GM12878 (cell line): ENCODE data around the gene ELMOD2. TPM values are rescaled to one million over a fixed set of nuclear protein-coding genes. Genes with fewer than 3 reads are reported as not detected.

Experiments
- BHLHE40 ChIP-seq, 2 experiments: fragments of 450-650 bp in 1 of 2; IDR thresholded peaks; 2 replicates each; pipeline ENCODE4 v1.6.1; 2011 to 2017; ENCODE audit warnings: low read depth in 2 of 2, borderline replicate concordance in 1 of 2, improper control_type of control experiment in 1 of 2, low read length in 1 of 2, mild to moderate bottlenecking in 1 of 2
- CHD4 ChIP-seq: fragments of 200-600 bp; sonication (generic); IDR thresholded peaks from 2 replicates; pipeline ENCODE4 v1.6.1; 2016; ENCODE audit warnings: mild to moderate bottlenecking
- EED ChIP-seq: sonication (generic); IDR thresholded peaks from 2 replicates; pipeline ENCODE4 v1.6.1; 2016; ENCODE audit warnings: antibody characterized with exemption, low read depth
- FOXK2 ChIP-seq: fragments of 450-650 bp; IDR thresholded peaks from 2 replicates; pipeline ENCODE4 v1.6.1; 2017; ENCODE audit warnings: mild to moderate bottlenecking, moderate library complexity
- KAT2A ChIP-seq: conservative IDR thresholded peaks from 2 replicates; pipeline ENCODE4 v1.6.1; 2011; ENCODE audit warnings: low read depth, low read length; ENCODE audit not compliant: control insufficient read depth
- MAX ChIP-seq: IDR thresholded peaks from 2 replicates; pipeline ENCODE4 v1.6.1; 2012; ENCODE audit warnings: low read depth, low read length, improper control_type of control experiment
- MTA3 ChIP-seq: IDR thresholded peaks from 2 replicates; pipeline ENCODE4 v1.6.1; 2012; ENCODE audit warnings: low read length, inconsistent platforms, borderline replicate concordance
- NRF1 ChIP-seq: conservative IDR thresholded peaks from 2 replicates; pipeline ENCODE4 v1.6.1; 2011; ENCODE audit warnings: mild to moderate bottlenecking, low read depth, low read length, improper control_type of control experiment
- PAX8 ChIP-seq: fragments of 450-650 bp; IDR thresholded peaks from 2 replicates; pipeline ENCODE4 v1.6.1; 2017; ENCODE audit warnings: mild to moderate bottlenecking, moderate library complexity
- RELA ChIP-seq: fragments of 450-650 bp; IDR thresholded peaks from 2 replicates; pipeline ENCODE4 v1.8.0; 2014; ENCODE audit warnings: borderline replicate concordance; ENCODE audit not compliant: partially characterized antibody
- SMARCA5 ChIP-seq: fragments of 450-650 bp; IDR thresholded peaks from 2 replicates; pipeline ENCODE4 v1.6.1; 2017; ENCODE audit warnings: mild to moderate bottlenecking
- ZNF274 ChIP-seq: IDR thresholded peaks from one replicate; pipeline ENCODE4 v1.8.0; 2011; ENCODE audit not compliant: insufficient read length, insufficient read depth
- ZSCAN29 ChIP-seq: fragments of 450-650 bp; IDR thresholded peaks from 2 replicates; pipeline ENCODE4 v1.6.1; 2017; ENCODE audit warnings: mild to moderate bottlenecking, moderate library complexity
- polyA plus RNA-seq, 11 experiments: library from polyadenylated mRNA; depleted of rRNA in 4 of 11; unstranded in 6 of 11; stranded (reverse) in 5 of 11; fragments of >200 nt; fragmentation: Nextera tagmentation in 4 of 11; fragmentation: Illumina TruSeq in 1 of 11; extraction: Ambion mirVana in 4 of 11; extraction: Trizol in 1 of 11; gene quantifications; 1 replicate in 1 of 11; 2 replicates in 10 of 11; pipeline versions ENCODE4 v1.2.1 to v1.2.3, GENCODE V29; 2011 to 2016; ENCODE audit warnings: inconsistent platforms in 2 of 11, missing spikeins in 2 of 11, low read depth in 1 of 11
- total RNA-seq, 4 experiments: library from RNA; depleted of rRNA in 3 of 4; stranded (reverse); fragments of >200 nt in 3 of 4; fragmentation: Illumina TruSeq in 1 of 4; extraction: Trizol in 1 of 4; gene quantifications; 2 replicates each; pipeline versions ENCODE4 v1.2.1 to v1.2.3, GENCODE V29; 2013 to 2021
- TF ChIP-seq, protein P1 (sequence below): fragments of 450-650 bp; formaldehyde crosslinking; IDR thresholded peaks from 2 replicates; pipeline ENCODE4 v1.4.0; 2020; ENCODE audit warnings: mild to moderate bottlenecking, moderate library complexity
- TF ChIP-seq, protein P2 (sequence below): fragments of 150-350 bp; IDR thresholded peaks from 2 replicates; pipeline ENCODE4 v1.6.1; 2016; ENCODE audit warnings: low read depth, low read length
- TF ChIP-seq, protein P3 (sequence below): fragments of 450-650 bp; IDR thresholded peaks from 2 replicates; pipeline ENCODE4 v1.6.1; 2017; ENCODE audit warnings: mild to moderate bottlenecking
- TF ChIP-seq, protein P4 (sequence below): fragments of 450-650 bp; IDR thresholded peaks from 2 replicates; pipeline ENCODE4 v1.6.1; 2016; ENCODE audit warnings: mild to moderate bottlenecking

Gene ELMOD2
- total and polyA plus RNA-seq, 10 of the 15 experiments (the other 5 are each of a cell fraction or from before 2014, with no cell fraction given): 6.5 to 16.7 (median 12.7) TPM

DNA sequence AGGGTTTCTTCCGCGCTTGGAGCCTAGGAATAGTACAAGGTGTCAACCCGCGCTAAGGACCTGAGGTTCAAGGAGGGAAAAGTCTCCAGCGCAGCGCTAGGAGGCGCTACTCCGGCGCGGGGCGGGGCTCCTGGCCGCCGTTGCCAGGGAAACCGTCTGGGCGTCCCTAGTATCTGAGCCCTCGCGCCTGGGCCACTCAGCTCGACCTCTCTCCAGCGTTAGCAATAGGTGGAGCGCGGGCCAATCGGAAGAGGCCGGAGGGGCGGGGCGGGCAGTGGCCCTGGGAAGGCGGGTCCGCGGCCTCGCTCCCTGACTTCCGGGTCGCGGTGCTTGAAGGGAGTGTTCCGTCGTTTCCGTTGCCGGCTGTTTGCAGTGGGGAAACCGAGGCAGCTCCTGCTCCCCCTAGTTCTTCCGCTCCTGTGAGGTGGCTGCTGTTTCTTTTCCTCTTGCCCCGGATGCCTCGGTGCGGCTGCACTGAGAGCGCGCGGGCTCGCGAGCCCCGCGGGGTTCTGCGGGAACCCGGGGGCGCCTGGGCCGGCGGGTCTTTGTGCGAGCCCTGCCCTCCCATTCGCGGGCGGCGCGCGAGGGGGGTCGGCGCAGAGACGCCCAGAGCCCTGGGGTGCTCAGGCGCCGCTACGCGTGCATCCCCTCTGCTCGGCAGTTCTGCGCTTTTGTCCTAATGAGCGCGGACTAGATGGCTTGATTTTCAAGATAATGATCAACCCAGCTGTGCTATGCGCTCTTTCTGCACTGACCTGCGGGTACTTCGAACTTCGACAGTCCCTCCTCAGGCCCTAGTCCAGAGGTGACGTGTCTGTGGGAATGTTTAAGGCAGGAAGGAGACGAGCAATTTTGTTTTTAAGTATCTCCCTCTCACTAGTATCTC is at the start of gene ELMOD2 (continued):
- TF ChIP-seq, protein P1, sequence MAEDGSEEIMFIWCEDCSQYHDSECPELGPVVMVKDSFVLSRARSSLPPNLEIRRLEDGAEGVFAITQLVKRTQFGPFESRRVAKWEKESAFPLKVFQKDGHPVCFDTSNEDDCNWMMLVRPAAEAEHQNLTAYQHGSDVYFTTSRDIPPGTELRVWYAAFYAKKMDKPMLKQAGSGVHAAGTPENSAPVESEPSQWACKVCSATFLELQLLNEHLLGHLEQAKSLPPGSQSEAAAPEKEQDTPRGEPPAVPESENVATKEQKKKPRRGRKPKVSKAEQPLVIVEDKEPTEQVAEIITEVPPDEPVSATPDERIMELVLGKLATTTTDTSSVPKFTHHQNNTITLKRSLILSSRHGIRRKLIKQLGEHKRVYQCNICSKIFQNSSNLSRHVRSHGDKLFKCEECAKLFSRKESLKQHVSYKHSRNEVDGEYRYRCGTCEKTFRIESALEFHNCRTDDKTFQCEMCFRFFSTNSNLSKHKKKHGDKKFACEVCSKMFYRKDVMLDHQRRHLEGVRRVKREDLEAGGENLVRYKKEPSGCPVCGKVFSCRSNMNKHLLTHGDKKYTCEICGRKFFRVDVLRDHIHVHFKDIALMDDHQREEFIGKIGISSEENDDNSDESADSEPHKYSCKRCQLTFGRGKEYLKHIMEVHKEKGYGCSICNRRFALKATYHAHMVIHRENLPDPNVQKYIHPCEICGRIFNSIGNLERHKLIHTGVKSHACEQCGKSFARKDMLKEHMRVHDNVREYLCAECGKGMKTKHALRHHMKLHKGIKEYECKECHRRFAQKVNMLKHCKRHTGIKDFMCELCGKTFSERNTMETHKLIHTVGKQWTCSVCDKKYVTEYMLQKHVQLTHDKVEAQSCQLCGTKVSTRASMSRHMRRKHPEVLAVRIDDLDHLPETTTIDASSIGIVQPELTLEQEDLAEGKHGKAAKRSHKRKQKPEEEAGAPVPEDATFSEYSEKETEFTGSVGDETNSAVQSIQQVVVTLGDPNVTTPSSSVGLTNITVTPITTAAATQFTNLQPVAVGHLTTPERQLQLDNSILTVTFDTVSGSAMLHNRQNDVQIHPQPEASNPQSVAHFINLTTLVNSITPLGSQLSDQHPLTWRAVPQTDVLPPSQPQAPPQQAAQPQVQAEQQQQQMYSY (CRISPR knock-in tag): no peak
- TF ChIP-seq ZSCAN29 (no peak), SMARCA5 (peak; percentile 57; the same call in 1 of the 2 replicates), NRF1 (no peak), MAX (peak; percentile 76), CHD4 (no peak), EED (no peak), ZNF274 (no peak), RELA (peak; percentile 17), BHLHE40 (IDR thresholded peaks at IDR 0.05; ENCODE audit: borderline replicate concordance in 1 of 2, low read depth in 2 of 2, low read length in 1 of 2) (peak; percentile 45 to 65), PAX8 (no peak), KAT2A (no peak), MTA3 (no peak), FOXK2 (no peak)
- TF ChIP-seq, protein P2, sequence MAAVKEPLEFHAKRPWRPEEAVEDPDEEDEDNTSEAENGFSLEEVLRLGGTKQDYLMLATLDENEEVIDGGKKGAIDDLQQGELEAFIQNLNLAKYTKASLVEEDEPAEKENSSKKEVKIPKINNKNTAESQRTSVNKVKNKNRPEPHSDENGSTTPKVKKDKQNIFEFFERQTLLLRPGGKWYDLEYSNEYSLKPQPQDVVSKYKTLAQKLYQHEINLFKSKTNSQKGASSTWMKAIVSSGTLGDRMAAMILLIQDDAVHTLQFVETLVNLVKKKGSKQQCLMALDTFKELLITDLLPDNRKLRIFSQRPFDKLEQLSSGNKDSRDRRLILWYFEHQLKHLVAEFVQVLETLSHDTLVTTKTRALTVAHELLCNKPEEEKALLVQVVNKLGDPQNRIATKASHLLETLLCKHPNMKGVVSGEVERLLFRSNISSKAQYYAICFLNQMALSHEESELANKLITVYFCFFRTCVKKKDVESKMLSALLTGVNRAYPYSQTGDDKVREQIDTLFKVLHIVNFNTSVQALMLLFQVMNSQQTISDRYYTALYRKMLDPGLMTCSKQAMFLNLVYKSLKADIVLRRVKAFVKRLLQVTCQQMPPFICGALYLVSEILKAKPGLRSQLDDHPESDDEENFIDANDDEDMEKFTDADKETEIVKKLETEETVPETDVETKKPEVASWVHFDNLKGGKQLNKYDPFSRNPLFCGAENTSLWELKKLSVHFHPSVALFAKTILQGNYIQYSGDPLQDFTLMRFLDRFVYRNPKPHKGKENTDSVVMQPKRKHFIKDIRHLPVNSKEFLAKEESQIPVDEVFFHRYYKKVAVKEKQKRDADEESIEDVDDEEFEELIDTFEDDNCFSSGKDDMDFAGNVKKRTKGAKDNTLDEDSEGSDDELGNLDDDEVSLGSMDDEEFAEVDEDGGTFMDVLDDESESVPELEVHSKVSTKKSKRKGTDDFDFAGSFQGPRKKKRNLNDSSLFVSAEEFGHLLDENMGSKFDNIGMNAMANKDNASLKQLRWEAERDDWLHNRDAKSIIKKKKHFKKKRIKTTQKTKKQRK: 0 out of 2 replicates have a peak, but pooled peaks have one; percentile 11
- TF ChIP-seq, protein P3, sequence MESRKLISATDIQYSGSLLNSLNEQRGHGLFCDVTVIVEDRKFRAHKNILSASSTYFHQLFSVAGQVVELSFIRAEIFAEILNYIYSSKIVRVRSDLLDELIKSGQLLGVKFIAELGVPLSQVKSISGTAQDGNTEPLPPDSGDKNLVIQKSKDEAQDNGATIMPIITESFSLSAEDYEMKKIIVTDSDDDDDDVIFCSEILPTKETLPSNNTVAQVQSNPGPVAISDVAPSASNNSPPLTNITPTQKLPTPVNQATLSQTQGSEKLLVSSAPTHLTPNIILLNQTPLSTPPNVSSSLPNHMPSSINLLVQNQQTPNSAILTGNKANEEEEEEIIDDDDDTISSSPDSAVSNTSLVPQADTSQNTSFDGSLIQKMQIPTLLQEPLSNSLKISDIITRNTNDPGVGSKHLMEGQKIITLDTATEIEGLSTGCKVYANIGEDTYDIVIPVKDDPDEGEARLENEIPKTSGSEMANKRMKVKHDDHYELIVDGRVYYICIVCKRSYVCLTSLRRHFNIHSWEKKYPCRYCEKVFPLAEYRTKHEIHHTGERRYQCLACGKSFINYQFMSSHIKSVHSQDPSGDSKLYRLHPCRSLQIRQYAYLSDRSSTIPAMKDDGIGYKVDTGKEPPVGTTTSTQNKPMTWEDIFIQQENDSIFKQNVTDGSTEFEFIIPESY: no peak
- TF ChIP-seq, protein P4, sequence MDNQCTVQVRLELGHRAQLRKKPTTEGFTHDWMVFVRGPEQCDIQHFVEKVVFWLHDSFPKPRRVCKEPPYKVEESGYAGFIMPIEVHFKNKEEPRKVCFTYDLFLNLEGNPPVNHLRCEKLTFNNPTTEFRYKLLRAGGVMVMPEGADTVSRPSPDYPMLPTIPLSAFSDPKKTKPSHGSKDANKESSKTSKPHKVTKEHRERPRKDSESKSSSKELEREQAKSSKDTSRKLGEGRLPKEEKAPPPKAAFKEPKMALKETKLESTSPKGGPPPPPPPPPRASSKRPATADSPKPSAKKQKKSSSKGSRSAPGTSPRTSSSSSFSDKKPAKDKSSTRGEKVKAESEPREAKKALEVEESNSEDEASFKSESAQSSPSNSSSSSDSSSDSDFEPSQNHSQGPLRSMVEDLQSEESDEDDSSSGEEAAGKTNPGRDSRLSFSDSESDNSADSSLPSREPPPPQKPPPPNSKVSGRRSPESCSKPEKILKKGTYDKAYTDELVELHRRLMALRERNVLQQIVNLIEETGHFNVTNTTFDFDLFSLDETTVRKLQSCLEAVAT: no peak
